SK-N-SH (cell line): ENCODE results near the gene ZFP14. TPM values are rescaled to one million over a fixed set of nuclear protein-coding genes. Genes with fewer than 3 reads are reported as not detected.

Source experiments
- CTCF ChIA-PET: fragments of 300-600, 350-600 bp; formaldehyde crosslinking; extraction: SDS; loops from one replicate; lab custom pipeline; 2021; lab: Yijun Ruan, JAX
- POLR2A ChIA-PET: fragments of 350-600 bp; sonication (Branson Sonifier 250); formaldehyde crosslinking; extraction: SDS; loops from one replicate; lab custom pipeline; 2020; ENCODE audit warnings: antibody characterized with exemption, inconsistent platforms; lab: Yijun Ruan, JAX
- DNase-seq: peaks from one replicate; pipeline ENCODE4 v3.0.0; 2012
- H2AFZ ChIP-seq: fragments of 200-600 bp; sonication (generic); 2 replicates; pipeline ENCODE4 v1.8.1; 2016; ENCODE audit warnings: antibody characterized with exemption, mild to moderate bottlenecking, low read depth
- H3F3A ChIP-seq: fragments of 200-600 bp; sonication (generic); replicated peaks from 2 replicates; pipeline ENCODE3; 2016; ENCODE audit warnings: antibody characterized with exemption, mild to moderate bottlenecking; ENCODE audit not compliant: insufficient read depth
- H3K27ac ChIP-seq, 2 experiments: fragments of 200-500 bp in 1 of 2; fragments of 200-600 bp in 1 of 2; sonication (Bioruptor generic) in 1 of 2; sonication (generic), shearing (Covaris generic) in 1 of 2; 2 replicates each; pipeline versions ENCODE4 v1.5.1 to v1.6.1; 2014 to 2016; ENCODE audit warnings: low read depth in 2 of 2, inconsistent platforms in 1 of 2, low read length in 1 of 2, mild to moderate bottlenecking in 1 of 2, mixed read lengths in 1 of 2
- H3K27me3 ChIP-seq: fragments of 200-600 bp; sonication (generic), shearing (Covaris generic); 2 replicates; pipeline ENCODE4 v1.6.1; 2016; ENCODE audit warnings: mixed run types; ENCODE audit not compliant: insufficient read depth
- H3K36me3 ChIP-seq, 2 experiments: fragments of 200-500 bp in 1 of 2; fragments of 200-600 bp in 1 of 2; sonication (Bioruptor generic) in 1 of 2; sonication (generic) in 1 of 2; replicated peaks in 1 of 2; 2 replicates each; pipeline versions ENCODE3 to v1.5.1; 2014 to 2016; ENCODE audit warnings: low read length in 1 of 2, mild to moderate bottlenecking in 1 of 2; ENCODE audit not compliant: insufficient read depth in 2 of 2, control insufficient read depth in 1 of 2
- H3K4me1 ChIP-seq, 2 experiments: fragments of 200-500 bp in 1 of 2; fragments of 200-600 bp in 1 of 2; sonication (Bioruptor generic) in 1 of 2; sonication (generic), shearing (Covaris generic) in 1 of 2; 2 replicates each; pipeline versions ENCODE4 v1.5.1 to v1.6.1; 2014 to 2016; ENCODE audit warnings: low read depth in 1 of 2, low read length in 1 of 2, mixed run types in 1 of 2; ENCODE audit not compliant: insufficient read depth in 2 of 2, control insufficient read depth in 1 of 2
- H3K4me2 ChIP-seq: fragments of 200-600 bp; sonication (generic), shearing (Covaris generic); 2 replicates; pipeline ENCODE4 v1.6.1; 2017; ENCODE audit warnings: mixed run types
- H3K4me3 ChIP-seq, 2 experiments: fragments of 200-500 bp in 1 of 2; fragments of 200-600 bp in 1 of 2; sonication (Bioruptor generic) in 1 of 2; sonication (generic), shearing (Covaris generic) in 1 of 2; 2 replicates each; pipeline versions ENCODE4 v1.5.1 to v1.8.1; 2014 to 2016; ENCODE audit warnings: low read depth in 2 of 2, inconsistent platforms in 1 of 2, low read length in 1 of 2, mild to moderate bottlenecking in 1 of 2, mixed read lengths in 1 of 2, moderate library complexity in 1 of 2
- H3K79me2 ChIP-seq: fragments of 200-600 bp; sonication (generic); 2 replicates; pipeline ENCODE4 v1.8.1; 2017; ENCODE audit warnings: mild to moderate bottlenecking; ENCODE audit not compliant: insufficient read depth
- H3K9ac ChIP-seq: fragments of 200-600 bp; sonication (generic); 2 replicates; pipeline ENCODE4 v1.6.1; 2017; ENCODE audit warnings: mixed run types
- H3K9me2 ChIP-seq: fragments of 200-600 bp; sonication (generic); 2 replicates; pipeline ENCODE4 v1.6.1; 2017; ENCODE audit warnings: mixed run types
- H3K9me3 ChIP-seq: fragments of 200-600 bp; sonication (generic); 2 replicates; pipeline ENCODE4 v1.6.1; 2017; ENCODE audit warnings: mixed run types, mild to moderate bottlenecking, moderate library complexity
- H4K20me1 ChIP-seq: fragments of 200-600 bp; sonication (generic); 2 replicates; pipeline ENCODE4 v1.6.1; 2017; ENCODE audit warnings: mild to moderate bottlenecking, mixed run types; ENCODE audit not compliant: insufficient read depth
- ELF1 ChIP-seq: IDR thresholded peaks from 2 replicates; pipeline ENCODE4 v1.4.0; 2012
- EP300 ChIP-seq, 2 experiments: IDR thresholded peaks; 2 replicates each; pipeline versions ENCODE4 v1.4.0 to v1.6.1; 2012; ENCODE audit warnings: borderline replicate concordance in 1 of 2, low read depth in 1 of 2, low read length in 1 of 2
- FOXJ3 ChIP-seq: sonication (generic); formaldehyde crosslinking; IDR thresholded peaks from 2 replicates; pipeline ENCODE4 v1.5.1; 2020; ENCODE audit warnings: mild to moderate bottlenecking, missing genetic modification reagents
- FOXM1 ChIP-seq: IDR thresholded peaks from 2 replicates; pipeline ENCODE4 v1.4.0; 2012; ENCODE audit warnings: low read depth, mild to moderate bottlenecking
- MEF2A ChIP-seq: IDR thresholded peaks from 2 replicates; pipeline ENCODE4 v1.4.0; 2012; ENCODE audit warnings: low read depth, borderline replicate concordance
- RAD21 ChIP-seq: IDR thresholded peaks from 2 replicates; pipeline ENCODE4 v1.6.1; 2012; ENCODE audit warnings: mild to moderate bottlenecking, low read length
- RCOR1 ChIP-seq: fragments of 150-350 bp; IDR thresholded peaks from 2 replicates; pipeline ENCODE4 v1.6.1; 2017; ENCODE audit warnings: antibody characterized with exemption, low read length
- RXRA ChIP-seq: IDR thresholded peaks from 2 replicates; pipeline ENCODE4 v1.4.0; 2012; ENCODE audit warnings: low read depth, mild to moderate bottlenecking, borderline replicate concordance
- TEAD4 ChIP-seq: IDR thresholded peaks from 2 replicates; pipeline ENCODE4 v1.4.0; 2012; ENCODE audit warnings: mild to moderate bottlenecking, borderline replicate concordance; ENCODE audit not compliant: insufficient read depth
- USF2 ChIP-seq: fragments of 150-350 bp; IDR thresholded peaks from 2 replicates; pipeline ENCODE4 v1.6.1; 2017; ENCODE audit warnings: antibody characterized with exemption, low read length, low read depth, borderline replicate concordance
- WGBS: methylation state at CpG from one replicate; pipeline ENCODE4 v1.1.6; 2017; ENCODE audit warnings: low lambda C conversion rate; 5-methylcytosine and 5-hydroxymethylcytosine counted together
- polyA plus RNA-seq, 3 experiments: library from polyadenylated mRNA; depleted of rRNA; stranded (reverse); fragments of >200 nt; gene quantifications; 2 replicates each; pipeline ENCODE4 v1.2.3, GENCODE V29; 2012
- TF ChIP-seq, protein P1 (sequence below): IDR thresholded peaks from 2 replicates; pipeline ENCODE4 v1.4.0; 2012; ENCODE audit warnings: low read depth, borderline replicate concordance
- TF ChIP-seq, protein P2 (sequence below): fragments of 200-600 bp; sonication (generic); IDR thresholded peaks from 2 replicates; pipeline ENCODE4 v1.6.1; 2017; ENCODE audit warnings: antibody characterized with exemption, mild to moderate bottlenecking, moderate library complexity
- TF ChIP-seq, protein P3 (sequence below): IDR thresholded peaks from 2 replicates; pipeline ENCODE4 v1.4.0; 2012; ENCODE audit warnings: low read depth, borderline replicate concordance

Gene ZFP14
- polyA plus RNA-seq, 1 of the 3 experiments (the other 2 are of a cell fraction) = 1.1 TPM

GRCh38 chr19:36408101-36408500 is 29.1 kb upstream of the ZFP14 start:
- H3K27me3 ChIP-seq = no peaks in the 10 kb centered on the region
- peaks cover 3% of the 10 kb centered on the region for H3F3A ChIP-seq
- H3K9ac ChIP-seq = no peak overlapping the region
- no peak for DNase-seq
- H3K4me1 ChIP-seq = no peaks in the 10 kb centered on the region
- H3K4me2 ChIP-seq = no peak overlapping the region
- no peaks in the 10 kb centered on the region for H4K20me1 ChIP-seq
- POLR2A ChIA-PET = no interaction called here
- no peak overlapping the region for H2AFZ ChIP-seq
- H3K36me3 ChIP-seq = peaks cover 56 to 63% of the 10 kb centered on the region in 2 experiments
- peaks cover 8% of the 10 kb centered on the region; the same call in 1 of the 2 replicates for H3K9me3 ChIP-seq
- peaks cover 33% of the 10 kb centered on the region for H3K79me2 ChIP-seq
- TF ChIP-seq, protein P1, sequence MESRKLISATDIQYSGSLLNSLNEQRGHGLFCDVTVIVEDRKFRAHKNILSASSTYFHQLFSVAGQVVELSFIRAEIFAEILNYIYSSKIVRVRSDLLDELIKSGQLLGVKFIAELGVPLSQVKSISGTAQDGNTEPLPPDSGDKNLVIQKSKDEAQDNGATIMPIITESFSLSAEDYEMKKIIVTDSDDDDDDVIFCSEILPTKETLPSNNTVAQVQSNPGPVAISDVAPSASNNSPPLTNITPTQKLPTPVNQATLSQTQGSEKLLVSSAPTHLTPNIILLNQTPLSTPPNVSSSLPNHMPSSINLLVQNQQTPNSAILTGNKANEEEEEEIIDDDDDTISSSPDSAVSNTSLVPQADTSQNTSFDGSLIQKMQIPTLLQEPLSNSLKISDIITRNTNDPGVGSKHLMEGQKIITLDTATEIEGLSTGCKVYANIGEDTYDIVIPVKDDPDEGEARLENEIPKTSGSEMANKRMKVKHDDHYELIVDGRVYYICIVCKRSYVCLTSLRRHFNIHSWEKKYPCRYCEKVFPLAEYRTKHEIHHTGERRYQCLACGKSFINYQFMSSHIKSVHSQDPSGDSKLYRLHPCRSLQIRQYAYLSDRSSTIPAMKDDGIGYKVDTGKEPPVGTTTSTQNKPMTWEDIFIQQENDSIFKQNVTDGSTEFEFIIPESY = no peak
- TF ChIP-seq, all 33 proteins: peak for 0
- CTCF ChIA-PET = no interaction called here
- no peak overlapping the region for H3K4me3 ChIP-seq
- H3K27ac ChIP-seq = no peak overlapping the region
- H3K9me2 ChIP-seq = no peaks in the 10 kb centered on the region
- WGBS = 84% methylated on average over 3 of the region's 3 CpGs

DNA sequence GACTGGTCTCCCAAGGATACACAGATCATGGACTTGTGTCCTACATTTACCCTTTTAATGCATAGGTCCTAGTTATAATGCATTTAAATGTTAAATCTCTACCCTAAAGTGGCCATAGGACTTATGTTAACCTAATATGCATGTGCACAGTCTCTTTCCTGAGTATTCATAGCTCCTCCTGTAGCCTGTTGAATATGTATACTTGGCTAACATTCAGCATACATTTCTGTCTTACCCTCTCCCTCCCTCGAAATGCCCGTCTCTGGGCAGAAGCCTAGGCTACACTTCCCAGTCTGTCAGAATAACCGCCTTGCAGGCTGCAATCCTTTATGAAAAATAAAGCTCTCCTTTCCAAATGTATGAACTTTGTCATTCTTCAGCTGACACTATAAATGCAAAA is 25.5 kb upstream of the ZFP14 start:
- H4K20me1 ChIP-seq = no peaks in the 10 kb centered on the region
- ChIA-PET CTCF (interaction anchor here (1.1 kb wide), 1 partner anchor 28 kb away, joined by 3 read pairs; no protein-coding TSS in a partner anchor), POLR2A (no interaction called here)
- H3K79me2 ChIP-seq = no peaks in the 10 kb centered on the region; the same call in 1 of the 2 replicates
- TF ChIP-seq USF2 (no peak), TEAD4 (no peak), RAD21 (no peak), MEF2A (no peak), FOXJ3 (CRISPR knock-in tag) (no peak), RCOR1 (no peak), ELF1 (no peak), FOXM1 (no peak), EP300 (IDR thresholded peaks at IDR 0.05; ENCODE audit: borderline replicate concordance in 1 of 2, low read depth in 1 of 2, low read length in 1 of 2) (no peak), RXRA (no peak)
- TF ChIP-seq, protein P2, sequence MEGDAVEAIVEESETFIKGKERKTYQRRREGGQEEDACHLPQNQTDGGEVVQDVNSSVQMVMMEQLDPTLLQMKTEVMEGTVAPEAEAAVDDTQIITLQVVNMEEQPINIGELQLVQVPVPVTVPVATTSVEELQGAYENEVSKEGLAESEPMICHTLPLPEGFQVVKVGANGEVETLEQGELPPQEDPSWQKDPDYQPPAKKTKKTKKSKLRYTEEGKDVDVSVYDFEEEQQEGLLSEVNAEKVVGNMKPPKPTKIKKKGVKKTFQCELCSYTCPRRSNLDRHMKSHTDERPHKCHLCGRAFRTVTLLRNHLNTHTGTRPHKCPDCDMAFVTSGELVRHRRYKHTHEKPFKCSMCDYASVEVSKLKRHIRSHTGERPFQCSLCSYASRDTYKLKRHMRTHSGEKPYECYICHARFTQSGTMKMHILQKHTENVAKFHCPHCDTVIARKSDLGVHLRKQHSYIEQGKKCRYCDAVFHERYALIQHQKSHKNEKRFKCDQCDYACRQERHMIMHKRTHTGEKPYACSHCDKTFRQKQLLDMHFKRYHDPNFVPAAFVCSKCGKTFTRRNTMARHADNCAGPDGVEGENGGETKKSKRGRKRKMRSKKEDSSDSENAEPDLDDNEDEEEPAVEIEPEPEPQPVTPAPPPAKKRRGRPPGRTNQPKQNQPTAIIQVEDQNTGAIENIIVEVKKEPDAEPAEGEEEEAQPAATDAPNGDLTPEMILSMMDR = no peak
- TF ChIP-seq, protein P3, sequence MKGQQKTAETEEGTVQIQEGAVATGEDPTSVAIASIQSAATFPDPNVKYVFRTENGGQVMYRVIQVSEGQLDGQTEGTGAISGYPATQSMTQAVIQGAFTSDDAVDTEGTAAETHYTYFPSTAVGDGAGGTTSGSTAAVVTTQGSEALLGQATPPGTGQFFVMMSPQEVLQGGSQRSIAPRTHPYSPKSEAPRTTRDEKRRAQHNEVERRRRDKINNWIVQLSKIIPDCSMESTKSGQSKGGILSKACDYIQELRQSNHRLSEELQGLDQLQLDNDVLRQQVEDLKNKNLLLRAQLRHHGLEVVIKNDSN = no peak
- H3K27me3 ChIP-seq = no peaks in the 10 kb centered on the region
- no peak overlapping the region for H3K4me3 ChIP-seq
- no peaks in the 10 kb centered on the region for H3K9me2 ChIP-seq
- no peaks in the 10 kb centered on the region for H3K4me1 ChIP-seq
- H3K9ac ChIP-seq = no peak overlapping the region
- WGBS = 93% methylated on average over 3 of the region's 3 CpGs
- H3K27ac ChIP-seq = no peak overlapping the region
- H3K36me3 ChIP-seq = peaks cover 70 to 74% of the 10 kb centered on the region in 2 experiments
- peaks cover 3% of the 10 kb centered on the region for H3F3A ChIP-seq
- H2AFZ ChIP-seq = no peak overlapping the region
- H3K4me2 ChIP-seq = no peak overlapping the region
- DNase-seq = no peak
- H3K9me3 ChIP-seq = peaks cover 8% of the 10 kb centered on the region; the same call in 1 of the 2 replicates
